B cell (primary cell): Measurements from ENCODE around the gene GATAD2A. TPM values are rescaled to one million over a fixed set of nuclear protein-coding genes. Genes with fewer than 3 reads are reported as not detected.

Experiments
- ATAC-seq: fragments of 200-7000 bp; cut with Tn5 transposase; one replicate; pipeline ENCODE4 v1.10.0; 2021; ENCODE audit warnings: low read depth, mild to moderate bottlenecking, moderate number of reproducible peaks, moderate library complexity
- CTCF ChIA-PET: fragments of 350-600 bp; sonication (Branson Sonifier 250); formaldehyde crosslinking; loops from one replicate; lab custom pipeline; 2021; ENCODE audit warnings: antibody characterized with exemption, inconsistent platforms; lab: Charles Lee
- POLR2A ChIA-PET: fragments of 350-600 bp; sonication (Branson Sonifier 250); formaldehyde crosslinking; loops from one replicate; lab custom pipeline; 2021; ENCODE audit warnings: antibody characterized with exemption; lab: Charles Lee
- DNase-seq: peaks from one replicate; pipeline ENCODE4 v3.0.0; 2013
- H2AFZ ChIP-seq: 2 replicates; pipeline ENCODE4 v1.6.1; 2012; ENCODE audit warnings: mild to moderate bottlenecking, low read depth, low read length; ENCODE audit not compliant: insufficient read depth, poor library complexity, severe bottlenecking
- H3K27ac ChIP-seq, 2 donors: 1 replicate in 1 of 2; 2 replicates in 1 of 2; pipeline ENCODE4 v1.5.1; 2012 to 2013; ENCODE audit warnings: low read length in 2 of 2, mild to moderate bottlenecking in 2 of 2, moderate library complexity in 1 of 2
- H3K27me3 ChIP-seq, 4 experiments: fragments of 200-600 bp in 1 of 4; sonication (generic) in 1 of 4; replicated peaks in 1 of 4; 1 replicate in 2 of 4; 2 replicates in 2 of 4; pipeline versions ENCODE4 v1.6.1 to v1.7.0; 2013 to 2016; ENCODE audit warnings: low read length in 3 of 4, mild to moderate bottlenecking in 2 of 4, mixed read lengths in 1 of 4, moderate library complexity in 1 of 4; ENCODE audit not compliant: insufficient read depth in 4 of 4, control insufficient read depth in 3 of 4; ENCODE audit errors: control extremely low read depth in 1 of 4
- H3K36me3 ChIP-seq, 2 experiments: replicated peaks in 1 of 2; 1 replicate in 1 of 2; 2 replicates in 1 of 2; pipeline versions ENCODE4 v1.6.1 to v1.7.1; 2013; ENCODE audit warnings: low read length in 1 of 2; ENCODE audit not compliant: insufficient read depth in 2 of 2, control insufficient read depth in 1 of 2; ENCODE audit errors: control extremely low read depth in 1 of 2, extremely low read depth in 1 of 2
- H3K4me1 ChIP-seq, 2 donors: fragments of 200-600 bp in 1 of 2; sonication (generic) in 1 of 2; 1 replicate in 1 of 2; 2 replicates in 1 of 2; pipeline versions ENCODE4 v1.5.1 to v1.6.1; 2013 to 2017; ENCODE audit warnings: low read length in 2 of 2; ENCODE audit not compliant: control insufficient read depth in 2 of 2, insufficient read depth in 2 of 2
- H3K4me2 ChIP-seq: replicated peaks from 2 replicates; pipeline ENCODE3; 2012; ENCODE audit warnings: mild to moderate bottlenecking, low read depth, low read length; ENCODE audit not compliant: poor library complexity, severe bottlenecking
- H3K4me3 ChIP-seq, 5 experiments: fragments of 200-600 bp in 1 of 5; sonication (generic) in 1 of 5; 1 replicate in 3 of 5; 2 replicates in 2 of 5; pipeline versions ENCODE4 v1.5.1 to v1.7.0; 2011 to 2016; ENCODE audit warnings: low read length in 4 of 5, mild to moderate bottlenecking in 4 of 5, low read depth in 2 of 5, control low read depth in 1 of 5, moderate library complexity in 1 of 5; ENCODE audit not compliant: insufficient read depth in 1 of 5; ENCODE audit errors: control extremely low read depth in 1 of 5, extremely low read depth in 1 of 5
- H3K79me2 ChIP-seq: fragments of 200-600 bp; sonication (generic); one replicate; pipeline ENCODE4 v1.6.0; 2016; ENCODE audit warnings: low read length; ENCODE audit not compliant: control insufficient read depth, insufficient read depth
- H3K9ac ChIP-seq: fragments of 200-600 bp; sonication (generic); 2 replicates; pipeline ENCODE4 v1.6.1; 2017; ENCODE audit warnings: mild to moderate bottlenecking, low read length, moderate library complexity
- H3K9me3 ChIP-seq, 3 donors: one replicate each; pipeline versions ENCODE4 v1.6.1 to v1.7.1; 2013; ENCODE audit warnings: low read length in 2 of 3; ENCODE audit not compliant: control insufficient read depth in 2 of 3, insufficient read depth in 1 of 3; ENCODE audit errors: control extremely low read depth in 1 of 3
- H4K20me1 ChIP-seq: 2 replicates; pipeline ENCODE4 v1.6.0; 2012; ENCODE audit warnings: mild to moderate bottlenecking, low read length; ENCODE audit not compliant: insufficient read depth, control insufficient read depth, poor library complexity, severe bottlenecking
- H3K27ac Mint-ChIP-seq: one replicate; pipeline ENCODE4 v1.8.0; 2021; ENCODE audit warnings: mixed read lengths
- H3K27me3 Mint-ChIP-seq: one replicate; pipeline ENCODE4 v1.8.0; 2021; ENCODE audit warnings: mixed read lengths
- H3K4me1 Mint-ChIP-seq: one replicate; pipeline ENCODE4 v1.8.0; 2021; ENCODE audit warnings: mixed read lengths
- H3K4me3 Mint-ChIP-seq: one replicate; pipeline ENCODE4 v1.8.0; 2021; ENCODE audit warnings: mixed read lengths
- H3K9me3 Mint-ChIP-seq: one replicate; pipeline ENCODE4 v1.8.0; 2022; ENCODE audit warnings: mixed read lengths; ENCODE audit not compliant: insufficient read depth
- EZH2 ChIP-seq: IDR thresholded peaks from 2 replicates; pipeline ENCODE4 v1.6.1; 2012; ENCODE audit warnings: borderline replicate concordance, low read depth, mild to moderate bottlenecking, moderate library complexity, low read length; ENCODE audit not compliant: insufficient read depth, poor library complexity, severe bottlenecking
- WGBS: methylation state at CpG from one replicate; pipeline ENCODE4 v1.1.5; 2013; ENCODE audit warnings: missing lambda C conversion rate; ENCODE audit not compliant: insufficient coverage; 5-methylcytosine and 5-hydroxymethylcytosine counted together
- intact Hi-C: fragments of 100-400 bp; cut with micrococcal nuclease; formaldehyde crosslinking; loops from one replicate; pipeline ENCODE4 v1.10.0; 2022
- polyA plus RNA-seq: library from polyadenylated mRNA; depleted of rRNA; stranded (reverse); fragments of >200 nt; gene quantifications from 2 replicates; pipeline ENCODE4 v1.2.3, GENCODE V29; 2012
- total RNA-seq, 2 donors: library from RNA; stranded (reverse); fragments of 120-200 nt in 1 of 2; gene quantifications; 1 replicate in 1 of 2; 2 replicates in 1 of 2; pipeline versions ENCODE4 v1.2.3 to v1.2.4, GENCODE V29; 2013 to 2022
- TF ChIP-seq, protein P1 (sequence below): fragments of 200-600 bp; IDR thresholded peaks from one replicate; pipeline ENCODE4 v1.8.0; 2022; ENCODE audit warnings: antibody characterized with exemption, mild to moderate bottlenecking

The GATAD2A gene
- total and polyA plus RNA-seq, 2 donors (not counting 1 experiment from before 2014, with no cell fraction given) = 28.8 to 76.3 TPM

DNA sequence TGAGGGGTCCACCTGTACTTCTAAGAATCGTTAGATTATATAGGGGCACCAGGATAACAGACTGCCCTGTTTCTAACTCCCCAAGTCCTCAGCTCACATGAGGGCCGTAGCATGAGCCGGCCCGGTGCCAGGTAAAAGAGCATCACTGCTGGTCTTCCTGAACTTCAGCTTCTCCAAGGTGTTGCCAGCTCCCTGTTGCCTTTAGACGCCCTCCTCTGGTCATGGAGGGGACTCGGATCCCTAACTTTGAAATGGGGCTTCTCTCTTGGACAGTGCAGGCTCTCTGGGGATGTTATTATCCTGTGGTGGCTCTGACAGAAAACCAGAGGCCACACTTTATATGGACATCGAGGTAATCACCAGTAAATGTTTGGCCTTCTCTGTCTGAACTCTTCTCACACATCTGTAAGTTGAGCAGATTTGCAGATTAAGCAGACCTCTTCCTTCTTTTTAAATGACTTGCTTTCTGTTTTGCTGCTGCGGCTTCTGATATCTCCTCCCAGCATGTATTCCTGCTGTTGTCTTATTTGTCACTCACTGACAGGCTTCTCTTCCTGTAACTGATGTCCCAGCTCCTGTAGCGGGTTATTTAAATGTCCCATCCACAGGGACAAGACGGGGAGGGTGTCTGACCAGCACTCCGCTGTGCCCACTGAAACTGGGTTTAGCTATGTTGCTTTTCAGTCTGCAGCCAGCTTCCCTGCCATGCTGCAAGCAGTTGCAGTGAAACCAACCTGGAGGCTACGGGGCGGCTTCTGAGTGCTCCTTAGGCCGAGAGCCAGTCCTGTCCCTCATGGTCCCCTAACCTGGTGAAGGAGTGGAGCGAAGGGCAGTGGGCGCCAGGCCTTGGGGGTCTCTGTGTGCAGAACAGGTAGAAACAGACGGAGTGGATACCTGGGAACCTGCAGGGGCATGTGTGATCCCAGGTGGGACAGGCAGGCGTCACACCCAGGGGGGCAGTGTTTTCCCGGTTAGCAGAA, 70.7 kb downstream of the GATAD2A start:
- Histone ChIP-seq H3K79me2 (peaks cover 97% of the 10 kb centered on the region), H4K20me1 (peaks cover 32% of the 10 kb centered on the region), H3K9ac (no peak overlapping the region), H3K9me3 (no peaks in the 10 kb centered on the region), H3K27ac (peak overlapping the region in 1 of 2 donors; percentile 34), H3K4me1 (peaks cover 17 to 39% of the 10 kb centered on the region in 2 donors), H3K4me2 (no peak overlapping the region), H2AFZ (no peak overlapping the region), H3K4me3 (no peak overlapping the region), H3K27me3 (no peaks in the 10 kb centered on the region), H3K36me3 (peaks cover 0 to 34% of the 10 kb centered on the region in 2 experiments)
- H3K4me3 Mint-ChIP-seq = no peak overlapping the region
- no peak overlapping the region for H3K27ac Mint-ChIP-seq
- peaks cover 55% of the 10 kb centered on the region for H3K4me1 Mint-ChIP-seq
- WGBS = 74% methylated on average over 18 of the region's 19 CpGs
- no peak for TF ChIP-seq EZH2
- TF ChIP-seq, protein P1, sequence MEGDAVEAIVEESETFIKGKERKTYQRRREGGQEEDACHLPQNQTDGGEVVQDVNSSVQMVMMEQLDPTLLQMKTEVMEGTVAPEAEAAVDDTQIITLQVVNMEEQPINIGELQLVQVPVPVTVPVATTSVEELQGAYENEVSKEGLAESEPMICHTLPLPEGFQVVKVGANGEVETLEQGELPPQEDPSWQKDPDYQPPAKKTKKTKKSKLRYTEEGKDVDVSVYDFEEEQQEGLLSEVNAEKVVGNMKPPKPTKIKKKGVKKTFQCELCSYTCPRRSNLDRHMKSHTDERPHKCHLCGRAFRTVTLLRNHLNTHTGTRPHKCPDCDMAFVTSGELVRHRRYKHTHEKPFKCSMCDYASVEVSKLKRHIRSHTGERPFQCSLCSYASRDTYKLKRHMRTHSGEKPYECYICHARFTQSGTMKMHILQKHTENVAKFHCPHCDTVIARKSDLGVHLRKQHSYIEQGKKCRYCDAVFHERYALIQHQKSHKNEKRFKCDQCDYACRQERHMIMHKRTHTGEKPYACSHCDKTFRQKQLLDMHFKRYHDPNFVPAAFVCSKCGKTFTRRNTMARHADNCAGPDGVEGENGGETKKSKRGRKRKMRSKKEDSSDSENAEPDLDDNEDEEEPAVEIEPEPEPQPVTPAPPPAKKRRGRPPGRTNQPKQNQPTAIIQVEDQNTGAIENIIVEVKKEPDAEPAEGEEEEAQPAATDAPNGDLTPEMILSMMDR = no peak
- CTCF ChIA-PET = interaction anchor here (0.6 to 3.0 kb wide), 3 partner anchors 14 to 78 kb away, joined by 3 to 13 read pairs (median 6); partner anchors contain the start of gene GATAD2A
- no peak for ATAC-seq
- intact Hi-C loops = no loop called here
- DNase-seq = no peak
- no peaks in the 10 kb centered on the region for H3K27me3 Mint-ChIP-seq
- no peaks in the 10 kb centered on the region for H3K9me3 Mint-ChIP-seq
- POLR2A ChIA-PET = no interaction called here
